DOHH2 (cell line): ENCODE results near the gene PLSCR3.

ENCODE experiments used
- H3F3A ChIP-seq: fragments of 200-600 bp; sonication (generic), shearing (Covaris generic); 2 replicates; pipeline ENCODE4 v1.6.0; 2016; ENCODE audit warnings: antibody characterized with exemption, mild to moderate bottlenecking; ENCODE audit not compliant: control insufficient read depth, insufficient read depth
- H3K27ac ChIP-seq: fragments of 200-600 bp; sonication (generic); 2 replicates; pipeline ENCODE4 v1.5.1; 2014; ENCODE audit warnings: low read depth, mild to moderate bottlenecking, low read length, moderate library complexity
- H3K27me3 ChIP-seq: fragments of 200-600 bp; sonication (generic); 2 replicates; pipeline ENCODE4 v1.6.1; 2014; ENCODE audit warnings: mild to moderate bottlenecking, low read length, mixed read lengths; ENCODE audit not compliant: control insufficient read depth
- H3K36me3 ChIP-seq: fragments of 200-600 bp; sonication (generic); 2 replicates; pipeline ENCODE4 v1.6.1; 2014; ENCODE audit warnings: mild to moderate bottlenecking, low read length, moderate library complexity, mixed read lengths; ENCODE audit not compliant: control insufficient read depth
- H3K4me1 ChIP-seq: fragments of 200-600 bp; sonication (generic); 2 replicates; pipeline ENCODE4 v1.6.1; 2014; ENCODE audit warnings: mild to moderate bottlenecking, low read length, mixed read lengths; ENCODE audit not compliant: control insufficient read depth
- H3K4me2 ChIP-seq: fragments of 200-600 bp; sonication (generic); 2 replicates; pipeline ENCODE4 v1.6.0; 2014; ENCODE audit warnings: mild to moderate bottlenecking, low read length, moderate library complexity
- H3K4me3 ChIP-seq: fragments of 200-600 bp; sonication (generic); 2 replicates; pipeline ENCODE4 v1.5.1; 2014; ENCODE audit warnings: mild to moderate bottlenecking, low read length, mixed read lengths
- H3K79me2 ChIP-seq: fragments of 200-600 bp; sonication (generic); 2 replicates; pipeline ENCODE4 v1.6.1; 2014; ENCODE audit warnings: mild to moderate bottlenecking, low read length, mixed read lengths; ENCODE audit not compliant: control insufficient read depth
- H3K9me2 ChIP-seq: fragments of 200-600 bp; sonication (generic); replicated peaks from 2 replicates; pipeline ENCODE4 v1.6.1; 2014; ENCODE audit warnings: mild to moderate bottlenecking, low read length, mixed read lengths; ENCODE audit not compliant: control insufficient read depth
- H3K9me3 ChIP-seq: fragments of 200-600 bp; sonication (generic); 2 replicates; pipeline ENCODE4 v1.6.1; 2014; ENCODE audit warnings: antibody characterized with exemption, low read length, mixed read lengths; ENCODE audit not compliant: control insufficient read depth, insufficient read depth
- H4K20me1 ChIP-seq: fragments of 200-600 bp; sonication (generic); 2 replicates; pipeline ENCODE4 v1.6.0; 2014; ENCODE audit warnings: low read depth, mild to moderate bottlenecking, antibody characterized with exemption, low read length, moderate library complexity; ENCODE audit not compliant: control insufficient read depth, insufficient read depth
- EZH2phosphoT487 ChIP-seq: fragments of 200-600 bp; sonication (generic); IDR thresholded peaks from 2 replicates; pipeline ENCODE4 v1.6.1; 2017; ENCODE audit warnings: borderline replicate concordance, mild to moderate bottlenecking, antibody characterized with exemption, low read length, moderate library complexity, mixed read lengths
- TF ChIP-seq, protein P1 (sequence below): fragments of 200-600 bp; sonication (generic); IDR thresholded peaks from one replicate; pipeline ENCODE4 v1.5.1; 2014; ENCODE audit warnings: antibody characterized with exemption, mild to moderate bottlenecking, low read depth, low read length; ENCODE audit not compliant: poor library complexity, severe bottlenecking

The PLSCR3 gene

DNA sequence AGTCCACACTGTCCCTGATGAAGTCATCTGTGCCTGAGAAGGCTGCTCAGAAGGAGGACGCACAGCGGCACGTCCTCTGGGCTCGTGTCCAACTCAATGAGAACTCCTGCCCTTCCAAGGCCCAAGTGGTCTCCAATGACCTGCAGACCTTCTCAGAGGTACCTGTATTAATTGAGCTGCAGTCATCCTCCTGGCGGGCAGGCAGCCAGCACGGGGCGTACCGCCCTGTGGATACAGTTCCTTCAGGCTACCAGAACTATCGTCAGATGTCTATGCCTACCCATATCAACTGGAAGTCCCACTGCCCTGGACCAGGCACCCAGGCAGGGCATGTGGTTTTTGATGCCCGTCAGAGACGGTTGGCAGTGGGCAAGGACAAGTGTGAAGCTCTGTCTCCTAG is 38.0 kb upstream of the PLSCR3 start:
- H4K20me1 ChIP-seq, result no peaks in the 10 kb centered on the region
- peaks cover 15% of the 10 kb centered on the region for H3K4me1 ChIP-seq
- no peaks in the 10 kb centered on the region for H3K9me3 ChIP-seq
- no peaks in the 10 kb centered on the region for H3K36me3 ChIP-seq
- H3K4me2 ChIP-seq, result no peak overlapping the region
- no peak overlapping the region for H3K27ac ChIP-seq
- H3K9me2 ChIP-seq, result no peaks in the 10 kb centered on the region
- H3K27me3 ChIP-seq, result no peaks in the 10 kb centered on the region
- TF ChIP-seq, protein P1, sequence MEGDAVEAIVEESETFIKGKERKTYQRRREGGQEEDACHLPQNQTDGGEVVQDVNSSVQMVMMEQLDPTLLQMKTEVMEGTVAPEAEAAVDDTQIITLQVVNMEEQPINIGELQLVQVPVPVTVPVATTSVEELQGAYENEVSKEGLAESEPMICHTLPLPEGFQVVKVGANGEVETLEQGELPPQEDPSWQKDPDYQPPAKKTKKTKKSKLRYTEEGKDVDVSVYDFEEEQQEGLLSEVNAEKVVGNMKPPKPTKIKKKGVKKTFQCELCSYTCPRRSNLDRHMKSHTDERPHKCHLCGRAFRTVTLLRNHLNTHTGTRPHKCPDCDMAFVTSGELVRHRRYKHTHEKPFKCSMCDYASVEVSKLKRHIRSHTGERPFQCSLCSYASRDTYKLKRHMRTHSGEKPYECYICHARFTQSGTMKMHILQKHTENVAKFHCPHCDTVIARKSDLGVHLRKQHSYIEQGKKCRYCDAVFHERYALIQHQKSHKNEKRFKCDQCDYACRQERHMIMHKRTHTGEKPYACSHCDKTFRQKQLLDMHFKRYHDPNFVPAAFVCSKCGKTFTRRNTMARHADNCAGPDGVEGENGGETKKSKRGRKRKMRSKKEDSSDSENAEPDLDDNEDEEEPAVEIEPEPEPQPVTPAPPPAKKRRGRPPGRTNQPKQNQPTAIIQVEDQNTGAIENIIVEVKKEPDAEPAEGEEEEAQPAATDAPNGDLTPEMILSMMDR, result no peak
- no peak for TF ChIP-seq EZH2phosphoT487
- no peaks in the 10 kb centered on the region for H3F3A ChIP-seq
- H3K4me3 ChIP-seq, result no peak overlapping the region
- peaks cover 10% of the 10 kb centered on the region for H3K79me2 ChIP-seq

DNA sequence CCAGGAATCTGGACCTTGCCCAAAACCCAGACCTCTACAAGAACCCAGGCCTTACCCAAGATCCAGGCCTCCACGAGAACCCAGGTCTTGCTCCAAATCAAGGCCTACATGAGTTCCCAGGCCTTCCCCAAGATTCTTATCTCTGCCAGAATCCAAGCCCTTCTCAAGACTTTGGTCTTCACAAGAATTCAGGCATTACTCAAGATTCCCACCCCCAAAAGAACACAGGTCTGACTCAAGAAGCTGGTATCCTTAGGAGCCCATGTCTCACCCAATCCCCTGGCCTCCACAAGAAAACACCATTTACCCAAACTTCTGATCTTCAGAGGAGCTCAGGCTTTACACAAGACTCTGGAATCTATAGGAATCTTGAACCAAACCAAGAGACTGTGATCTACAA is 36.9 kb upstream of the PLSCR3 start:
- H3K9me3 ChIP-seq, result no peaks in the 10 kb centered on the region
- H3K79me2 ChIP-seq, result peaks cover 3% of the 10 kb centered on the region
- no peak overlapping the region for H3K27ac ChIP-seq
- H4K20me1 ChIP-seq, result no peaks in the 10 kb centered on the region
- peaks cover 5% of the 10 kb centered on the region for H3K4me1 ChIP-seq
- H3K4me3 ChIP-seq, result no peak overlapping the region
- no peak overlapping the region for H3K4me2 ChIP-seq
- H3K36me3 ChIP-seq, result no peaks in the 10 kb centered on the region
- no peaks in the 10 kb centered on the region for H3K9me2 ChIP-seq
- TF ChIP-seq, protein P1, result no peak
- TF ChIP-seq EZH2phosphoT487, result no peak
- H3K27me3 ChIP-seq, result no peaks in the 10 kb centered on the region
- H3F3A ChIP-seq, result no peaks in the 10 kb centered on the region

DNA sequence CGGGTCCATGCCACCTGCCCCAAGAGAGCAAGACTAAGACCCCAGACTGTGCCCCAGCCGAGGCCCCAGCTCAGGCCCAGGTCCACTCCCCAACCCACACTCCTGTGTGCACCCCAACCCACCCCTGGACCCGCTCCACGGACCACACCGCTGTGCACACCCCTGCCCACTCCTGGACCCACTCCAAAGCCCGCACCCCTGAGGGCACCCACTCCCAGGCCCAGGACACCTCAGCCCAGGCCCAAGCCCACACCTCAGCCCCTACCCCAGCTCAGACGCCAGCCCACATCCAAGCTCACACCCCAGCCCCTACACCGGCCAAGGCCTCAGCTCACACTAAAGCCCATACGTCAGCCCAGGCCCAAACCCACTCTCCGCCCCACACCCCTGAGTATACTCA is 35.4 kb upstream of the PLSCR3 start:
- TF ChIP-seq, protein P1, result no peak
- TF ChIP-seq EZH2phosphoT487, result no peak
- no peaks in the 10 kb centered on the region for H3K9me3 ChIP-seq
- no peak overlapping the region for H3K4me3 ChIP-seq
- no peaks in the 10 kb centered on the region for H3K36me3 ChIP-seq
- no peaks in the 10 kb centered on the region for H3F3A ChIP-seq
- H3K4me2 ChIP-seq, result no peak overlapping the region
- no peaks in the 10 kb centered on the region for H3K27me3 ChIP-seq
- no peaks in the 10 kb centered on the region for H3K79me2 ChIP-seq
- H3K9me2 ChIP-seq, result no peaks in the 10 kb centered on the region
- no peak overlapping the region for H3K27ac ChIP-seq
- H3K4me1 ChIP-seq, result no peaks in the 10 kb centered on the region
- H4K20me1 ChIP-seq, result no peaks in the 10 kb centered on the region

DNA sequence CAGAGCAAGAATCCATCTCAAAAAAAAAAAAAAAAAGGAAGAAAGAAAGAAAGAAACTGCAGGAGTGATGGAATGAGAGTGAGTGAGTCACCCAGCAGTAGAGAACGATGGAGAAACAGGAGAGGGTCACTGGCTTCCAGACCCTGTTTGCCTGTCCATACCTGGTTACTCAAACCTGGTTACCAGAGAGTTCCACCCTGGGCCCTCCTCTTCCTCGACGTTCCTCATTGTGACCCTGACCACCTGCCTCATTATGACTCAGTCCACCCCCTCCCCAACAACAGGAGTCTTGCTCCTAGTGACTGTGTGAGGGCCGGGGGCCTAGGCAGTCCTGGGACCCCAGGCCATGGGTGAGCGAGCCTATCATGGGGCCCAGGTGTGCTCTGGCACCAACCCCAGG is 34.2 kb upstream of the PLSCR3 start, which contains the start of gene SPEM3:
SPEM3 (plus strand) TSS at position 301 of the 400 bp plus-strand sequence; CDS start at position 347, 46 bp downstream.
- no peak within 1 kb of the TSS for H3K4me3 ChIP-seq

More for the DNA sequence above, 34.2 kb upstream of the PLSCR3 start, which contains the start of gene SPEM3:
- Histone ChIP-seq H4K20me1 (no peaks in the 10 kb centered on the region), H3K27me3 (no peaks in the 10 kb centered on the region), H3K27ac (no peak within 1 kb of the TSS), H3K79me2 (no peaks in the 10 kb centered on the region), H3F3A (no peaks in the 10 kb centered on the region), H3K9me3 (no peaks in the 10 kb centered on the region), H3K9me2 (no peaks in the 10 kb centered on the region), H3K36me3 (no peaks in the 10 kb centered on the region), H3K4me1 (no peaks in the 10 kb centered on the region), H3K4me2 (no peak within 1 kb of the TSS)
- TF ChIP-seq, protein P1, result no peak
- TF ChIP-seq EZH2phosphoT487, result no peak
